HUES64 (cell line): Measurements from ENCODE around the gene SLC9A9.

Experiments used
- H3K27ac ChIP-seq: 2 replicates; pipeline ENCODE4 v1.7.0; 2013; ENCODE audit warnings: low read depth, low read length, inconsistent platforms
- H3K27me3 ChIP-seq: 2 replicates; pipeline ENCODE4 v1.6.1; 2013; ENCODE audit warnings: mild to moderate bottlenecking, low read length; ENCODE audit not compliant: insufficient read depth
- H3K36me3 ChIP-seq: 2 replicates; pipeline ENCODE4 v1.6.1; 2013; ENCODE audit warnings: mild to moderate bottlenecking, low read length; ENCODE audit not compliant: insufficient read depth
- H3K4me1 ChIP-seq: 2 replicates; pipeline ENCODE4 v1.6.1; 2013; ENCODE audit warnings: mild to moderate bottlenecking, low read length, moderate library complexity; ENCODE audit not compliant: insufficient read depth
- H3K4me3 ChIP-seq: 2 replicates; pipeline ENCODE4 v1.5.1; 2013; ENCODE audit warnings: mild to moderate bottlenecking, low read length, moderate library complexity
- H3K9ac ChIP-seq: 2 replicates; pipeline ENCODE4 v1.6.1; 2013; ENCODE audit warnings: mild to moderate bottlenecking, low read depth, low read length
- H3K9me3 ChIP-seq: 2 replicates; pipeline ENCODE4 v1.6.1; 2013; ENCODE audit warnings: low read depth, low read length; ENCODE audit not compliant: insufficient read depth
- WGBS: fragments of 150-250, 120-280 bp; methylation state at CpG from one replicate; pipeline ENCODE4 v1.1.7; 2013; ENCODE audit warnings: missing lambda C conversion rate; 5-methylcytosine and 5-hydroxymethylcytosine counted together

SLC9A9 gene

GRCh38 chr3:143472731-143473523 is 375.3 kb downstream of the SLC9A9 start:
- Histone ChIP-seq H3K9ac (no peak overlapping the region), H3K9me3 (no peaks in the 10 kb centered on the region), H3K36me3 (no peaks in the 10 kb centered on the region), H3K4me3 (no peak overlapping the region), H3K27me3 (no peaks in the 10 kb centered on the region), H3K27ac (no peak overlapping the region), H3K4me1 (peaks cover 17% of the 10 kb centered on the region)
- 95% methylated on average over 7 of the region's 7 CpGs for WGBS

- H3K27ac ChIP-seq, result no peak overlapping the region
- no peaks in the 10 kb centered on the region for H3K27me3 ChIP-seq
- no peak overlapping the region for H3K9ac ChIP-seq
- no peak overlapping the region for H3K4me3 ChIP-seq
- peaks cover 17% of the 10 kb centered on the region for H3K4me1 ChIP-seq
- 30% methylated on average over 2 of the region's 2 CpGs for WGBS
- H3K9me3 ChIP-seq, result no peaks in the 10 kb centered on the region
- H3K36me3 ChIP-seq, result no peaks in the 10 kb centered on the region
These were observed 376.6 kb downstream of the SLC9A9 start for GRCh38 chr3:143471705-143472104.

- WGBS, result 62% methylated on average over 3 of the region's 5 CpGs
- Histone ChIP-seq H3K4me1 (peaks cover 17% of the 10 kb centered on the region), H3K36me3 (no peaks in the 10 kb centered on the region), H3K27ac (no peak overlapping the region), H3K9me3 (no peaks in the 10 kb centered on the region), H3K27me3 (no peaks in the 10 kb centered on the region), H3K4me3 (no peak overlapping the region), H3K9ac (no peak overlapping the region)
These were observed 379.1 kb downstream of the SLC9A9 start for GRCh38 chr3:143469159-143469558.

- WGBS, result 100% methylated on average over 1 of the region's 1 CpG
These were observed 382.6 kb downstream of the SLC9A9 start for GRCh38 chr3:143465666-143466065.

GRCh38 chr3:143464850-143465249 is 383.4 kb downstream of the SLC9A9 start:
- Histone ChIP-seq H3K27me3 (no peaks in the 10 kb centered on the region), H3K36me3 (no peaks in the 10 kb centered on the region)
- 88% methylated on average over 2 of the region's 2 CpGs for WGBS

More at GRCh38 chr3:143465666-143466065, 382.6 kb downstream of the SLC9A9 start:
- no peaks in the 10 kb centered on the region for H3K27me3 ChIP-seq
- H3K36me3 ChIP-seq, result no peaks in the 10 kb centered on the region
- no peak overlapping the region for H3K27ac ChIP-seq
- H3K4me1 ChIP-seq, result no peaks in the 10 kb centered on the region
- no peak overlapping the region for H3K4me3 ChIP-seq
- H3K9ac ChIP-seq, result no peak overlapping the region
- H3K9me3 ChIP-seq, result no peaks in the 10 kb centered on the region

GRCh38 chr3:143455480-143455879 is 392.8 kb downstream of the SLC9A9 start:
- Histone ChIP-seq H3K4me1 (no peaks in the 10 kb centered on the region), H3K9me3 (no peaks in the 10 kb centered on the region), H3K27me3 (no peaks in the 10 kb centered on the region), H3K27ac (no peak overlapping the region), H3K9ac (no peak overlapping the region), H3K36me3 (no peaks in the 10 kb centered on the region), H3K4me3 (no peak overlapping the region)

More at GRCh38 chr3:143464850-143465249, 383.4 kb downstream of the SLC9A9 start:
- Histone ChIP-seq H3K9me3 (no peaks in the 10 kb centered on the region), H3K9ac (no peak overlapping the region), H3K4me3 (no peak overlapping the region), H3K4me1 (no peaks in the 10 kb centered on the region), H3K27ac (no peak overlapping the region)

GRCh38 chr3:143450632-143451031 is 397.6 kb downstream of the SLC9A9 start:
- H3K4me3 ChIP-seq, result no peak overlapping the region
- H3K27ac ChIP-seq, result no peak overlapping the region
- H3K36me3 ChIP-seq, result no peaks in the 10 kb centered on the region
- no peaks in the 10 kb centered on the region for H3K9me3 ChIP-seq
- H3K9ac ChIP-seq, result no peak overlapping the region
- no peaks in the 10 kb centered on the region for H3K27me3 ChIP-seq
- 92% methylated on average over 1 of the region's 1 CpG for WGBS
- H3K4me1 ChIP-seq, result no peaks in the 10 kb centered on the region

GRCh38 chr3:143447491-143447890 is 400.8 kb downstream of the SLC9A9 start:
- Histone ChIP-seq H3K9me3 (no peaks in the 10 kb centered on the region), H3K4me1 (no peaks in the 10 kb centered on the region), H3K36me3 (no peaks in the 10 kb centered on the region), H3K4me3 (no peak overlapping the region), H3K27ac (no peak overlapping the region), H3K27me3 (no peaks in the 10 kb centered on the region), H3K9ac (no peak overlapping the region)
- WGBS, result 93% methylated on average over 3 of the region's 5 CpGs

- Histone ChIP-seq H3K36me3 (no peaks in the 10 kb centered on the region), H3K27ac (no peak overlapping the region), H3K9me3 (no peaks in the 10 kb centered on the region), H3K9ac (no peak overlapping the region), H3K4me1 (no peaks in the 10 kb centered on the region), H3K4me3 (no peak overlapping the region), H3K27me3 (no peaks in the 10 kb centered on the region)
- WGBS, result 93% methylated on average over 2 of the region's 2 CpGs
These were observed 403.1 kb downstream of the SLC9A9 start for GRCh38 chr3:143445118-143445517.

GRCh38 chr3:143443851-143444331 is 404.4 kb downstream of the SLC9A9 start:
- H3K9ac ChIP-seq, result no peak overlapping the region
- WGBS, result 87% methylated on average over 6 of the region's 6 CpGs
- no peaks in the 10 kb centered on the region for H3K36me3 ChIP-seq
- no peak overlapping the region for H3K27ac ChIP-seq
- H3K27me3 ChIP-seq, result no peaks in the 10 kb centered on the region
- no peaks in the 10 kb centered on the region for H3K9me3 ChIP-seq
- H3K4me3 ChIP-seq, result no peak overlapping the region
- no peaks in the 10 kb centered on the region for H3K4me1 ChIP-seq

- WGBS, result 80% methylated on average over 3 of the region's 3 CpGs
- H3K4me1 ChIP-seq, result no peaks in the 10 kb centered on the region
- H3K9me3 ChIP-seq, result no peaks in the 10 kb centered on the region
- no peaks in the 10 kb centered on the region for H3K27me3 ChIP-seq
- no peak overlapping the region for H3K4me3 ChIP-seq
- no peak overlapping the region for H3K27ac ChIP-seq
- H3K9ac ChIP-seq, result no peak overlapping the region
- no peaks in the 10 kb centered on the region for H3K36me3 ChIP-seq
These were observed 405.3 kb downstream of the SLC9A9 start for GRCh38 chr3:143442814-143443447.
